GM21576 (cell line): ENCODE data around the gene SCAI.
"Not testable (repeated sequence)": the region's sequence is repeated elsewhere in the genome, so short reads cannot be mapped to it uniquely, and the experiment has no call there.

Experiments
- ATAC-seq: cut with Tn5 transposase; IDR thresholded peaks from one replicate; pipeline ENCODE4 v1.9.1; 2021; ENCODE audit warnings: mild to moderate bottlenecking, moderate library complexity; ENCODE audit not compliant: unreplicated experiment

SCAI gene

GRCh38 chr9:125043148-125043547, 100.2 kb downstream of the SCAI start:
- ATAC-seq: no peak

DNA sequence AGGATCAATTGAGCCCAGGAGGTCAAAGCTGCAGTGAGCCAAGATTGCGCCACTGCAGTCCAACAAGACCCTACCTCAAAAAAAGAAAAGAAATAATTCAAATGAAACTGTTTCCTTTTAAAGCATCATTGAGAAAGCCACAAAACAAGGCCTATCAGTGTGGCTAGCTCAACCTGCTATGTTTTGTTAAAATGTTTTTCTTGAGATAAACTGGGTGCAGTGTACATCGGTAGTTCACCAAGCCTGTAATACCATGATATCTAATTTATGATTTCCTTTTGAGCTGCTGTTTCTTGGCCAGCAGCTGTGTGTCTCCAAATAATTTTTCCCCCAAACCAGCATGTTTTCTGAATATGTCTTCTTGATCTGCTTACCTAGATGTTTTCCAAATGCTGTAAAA, 105.2 kb downstream of the SCAI start:
- ATAC-seq: no peak

GRCh38 chr9:125028041-125028440, 115.3 kb downstream of the SCAI start:
- ATAC-seq: no peak

DNA sequence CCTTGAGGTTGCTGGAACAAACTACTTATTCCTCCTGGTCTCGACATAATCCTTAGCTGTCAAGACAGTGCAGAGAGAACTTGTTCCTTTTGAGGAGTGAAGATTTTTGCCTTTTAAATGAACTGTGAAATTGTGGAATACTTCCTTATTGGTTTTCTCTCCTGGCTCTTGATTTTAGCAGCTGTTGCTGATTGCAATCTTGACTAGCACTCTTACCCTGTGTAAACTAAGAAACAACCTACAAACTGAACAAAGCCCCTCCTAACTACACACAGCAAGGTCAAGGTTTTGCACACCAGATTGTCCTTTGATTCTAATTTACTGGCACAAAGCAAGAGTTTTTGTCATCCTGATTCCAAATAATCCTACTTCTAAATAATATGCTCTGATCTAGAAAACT, 118.4 kb downstream of the SCAI start:
- no peak for ATAC-seq

- no peak for ATAC-seq
These were observed 122.3 kb downstream of the SCAI start for GRCh38 chr9:125021069-125021468.

DNA sequence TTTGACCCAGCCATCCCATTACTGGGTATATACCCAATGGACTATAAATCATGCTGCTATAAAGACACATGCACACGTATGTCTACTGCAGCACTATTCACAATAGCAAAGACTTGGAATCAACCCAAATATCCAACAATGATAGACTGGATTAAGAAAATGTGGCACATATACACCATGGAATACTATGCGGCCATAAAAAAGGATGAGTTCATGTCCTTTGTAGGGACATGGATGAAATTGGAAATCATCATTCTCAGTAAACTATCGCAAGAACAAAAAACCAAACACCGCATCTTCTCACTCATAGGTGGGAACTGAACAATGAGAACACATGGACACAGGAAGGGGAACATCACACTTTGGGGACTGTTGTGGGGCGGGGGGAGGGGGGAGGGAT, 127.7 kb downstream of the SCAI start:
- ATAC-seq: not testable (repeated sequence)

GRCh38 chr9:125012013-125012412, 131.3 kb downstream of the SCAI start:
- ATAC-seq: not testable (repeated sequence)

DNA sequence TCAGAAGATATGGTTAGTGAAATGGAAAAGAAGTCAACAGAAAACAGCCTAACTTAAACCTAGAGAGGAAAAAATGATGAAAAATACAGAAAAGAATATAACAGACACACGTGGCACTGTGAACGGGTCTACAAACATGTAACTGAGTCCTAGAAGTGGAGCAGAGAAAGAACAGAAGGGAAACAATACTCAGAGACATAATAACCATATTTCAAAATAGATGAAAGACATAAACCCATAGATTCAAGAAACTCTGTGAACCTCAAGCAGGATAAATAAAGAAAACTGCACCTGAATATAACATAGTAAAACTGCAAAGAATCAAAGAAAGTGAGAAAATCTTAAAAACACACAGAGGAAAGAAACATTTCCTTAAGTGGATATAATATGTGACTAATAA, 134.7 kb downstream of the SCAI start:
- no peak for ATAC-seq

- ATAC-seq: no peak
These were observed 140.0 kb downstream of the SCAI start for GRCh38 chr9:125003332-125003731.

GRCh38 chr9:124983698-124984097, 159.6 kb downstream of the SCAI start:
- no peak for ATAC-seq

DNA sequence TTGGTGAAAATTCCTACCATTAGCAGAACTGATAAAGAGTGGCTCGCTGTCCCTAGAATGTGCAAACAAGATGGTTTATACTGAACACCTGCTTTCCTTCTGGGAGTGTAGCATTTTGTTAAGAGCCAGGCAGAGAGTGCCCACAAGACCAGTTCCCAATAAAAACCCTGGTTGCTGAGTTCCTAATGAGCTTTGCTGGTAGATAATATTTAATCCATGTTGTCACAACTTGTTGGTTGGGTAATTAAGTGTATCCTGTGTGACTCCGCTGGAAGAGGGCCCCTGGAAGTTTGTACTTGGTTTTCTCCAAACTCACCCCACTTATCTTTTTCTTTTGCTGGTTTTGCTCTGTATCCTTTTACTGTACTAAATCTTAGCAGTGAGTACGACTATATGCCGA, 162.9 kb downstream of the SCAI start:
- no peak for ATAC-seq

- ATAC-seq: no peak
These were observed 168.2 kb downstream of the SCAI start for GRCh38 chr9:124975131-124975530.

DNA sequence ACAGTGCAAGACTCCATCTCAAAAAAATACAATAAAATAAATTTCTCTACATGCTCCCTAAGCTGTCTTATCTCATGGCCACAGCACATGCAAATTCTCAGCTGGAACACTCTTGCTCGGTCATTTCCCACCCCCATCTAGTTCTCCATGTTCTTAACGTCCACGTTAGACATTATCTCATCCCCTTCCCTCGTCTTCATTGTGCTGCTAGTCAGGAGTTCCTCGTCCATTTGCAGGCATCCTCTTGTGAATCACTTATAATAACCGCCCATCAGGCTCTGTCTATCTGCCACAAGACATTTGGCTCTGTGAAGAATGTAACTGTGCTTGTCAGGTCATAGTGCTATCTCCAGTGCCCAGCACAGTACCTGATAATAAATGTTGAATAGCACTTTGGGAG, 169.5 kb downstream of the SCAI start:
- no peak for ATAC-seq

DNA sequence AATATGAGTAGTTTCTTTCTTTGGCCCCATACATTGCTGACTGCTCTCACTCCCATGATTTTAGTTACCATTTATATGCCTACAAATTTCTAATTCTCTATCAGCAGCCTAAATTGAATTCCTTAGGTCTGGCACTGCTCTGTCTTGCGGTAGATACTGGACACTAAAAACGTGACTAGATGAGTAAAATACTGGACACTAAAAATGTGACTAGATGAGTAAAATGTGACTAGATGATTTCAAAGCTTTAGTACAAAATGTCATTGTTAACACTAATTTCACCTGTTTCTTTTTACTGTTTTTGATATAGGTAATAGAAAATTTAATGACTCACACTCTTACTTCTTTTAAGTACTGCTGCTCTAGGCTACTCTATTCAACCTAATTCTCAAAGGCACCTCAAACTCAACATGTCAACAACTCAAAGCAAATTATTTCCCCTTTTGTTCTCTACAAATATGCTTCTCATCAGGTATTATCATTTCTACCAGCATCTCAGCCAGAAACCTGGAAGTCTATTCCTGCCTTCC, 171.0 kb downstream of the SCAI start:
- ATAC-seq: no peak

- no peak for ATAC-seq
These were observed 173.9 kb downstream of the SCAI start for GRCh38 chr9:124969401-124969800.

- no peak for ATAC-seq
These were observed 175.1 kb downstream of the SCAI start for GRCh38 chr9:124968238-124968637.

- ATAC-seq: not testable (repeated sequence)
These were observed 177.4 kb downstream of the SCAI start for GRCh38 chr9:124965775-124966568.

DNA sequence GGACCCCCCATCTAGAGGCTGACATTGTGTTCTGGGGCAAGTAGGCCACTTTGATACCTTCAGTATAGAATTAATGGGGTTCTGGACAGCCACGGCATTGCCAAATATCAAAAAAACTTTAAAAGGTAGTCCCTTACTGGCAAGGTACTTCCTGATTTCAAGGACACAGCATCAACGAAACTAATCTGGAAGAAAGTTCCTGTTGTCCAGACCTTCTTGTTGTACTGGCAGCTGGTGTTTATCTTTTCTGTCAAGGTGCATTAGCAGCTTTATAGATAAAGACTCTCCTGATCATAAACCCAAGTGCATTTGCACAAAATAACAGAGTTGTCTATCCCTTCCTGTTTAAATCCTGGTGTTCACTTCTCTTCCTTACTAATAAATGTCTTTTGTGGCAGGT, 178.7 kb downstream of the SCAI start:
- no peak for ATAC-seq

- no peak for ATAC-seq
These were observed 179.3 kb downstream of the SCAI start for GRCh38 chr9:124964056-124964455.

GRCh38 chr9:124960409-124960752, 182.9 kb downstream of the SCAI start:
- no peak for ATAC-seq

GRCh38 chr9:124959671-124960408, 183.5 kb downstream of the SCAI start:
- ATAC-seq: not testable (repeated sequence)

DNA sequence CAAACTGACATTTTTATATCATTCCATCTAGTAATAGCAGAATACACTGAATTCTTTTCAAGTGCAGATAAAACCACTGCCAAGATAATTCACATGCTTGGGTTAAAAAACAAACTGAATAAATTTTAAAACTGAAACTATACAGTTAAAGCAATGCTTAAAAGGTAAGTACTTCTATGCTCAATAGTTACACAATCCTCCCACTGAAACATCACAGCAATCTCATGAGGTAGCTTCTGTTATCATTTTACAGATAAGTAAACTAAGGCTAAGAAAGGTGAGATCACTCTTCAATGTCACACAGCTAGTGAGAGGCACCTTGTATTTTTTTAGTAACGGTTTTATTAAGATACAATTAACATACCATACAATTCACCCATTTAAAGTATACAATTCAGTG, 189.1 kb downstream of the SCAI start:
- no peak for ATAC-seq
